H1 (cell line): ENCODE data around the gene UBXN1. TPM values are rescaled to one million over a fixed set of nuclear protein-coding genes. Genes with fewer than 3 reads are reported as not detected.

Experiments
- CTCF ChIA-PET: fragments of 300-600 bp; sonication (Branson Sonifier 250); formaldehyde crosslinking; loops from one replicate; lab custom pipeline; 2021; ENCODE audit not compliant: partially characterized antibody; lab: Charles Lee
- POLR2A ChIA-PET: fragments of 300-600 bp; sonication (Branson Sonifier 250); formaldehyde crosslinking; loops from one replicate; lab custom pipeline; 2021; ENCODE audit warnings: inconsistent platforms; ENCODE audit not compliant: partially characterized antibody; lab: Charles Lee
- DNase-seq, 2 experiments: peaks; one replicate each; pipeline versions ENCODE4 v3.0.0 to v3.0.0-alpha.2; 2010 to 2022; ENCODE audit warnings: low spot score in 2 of 2, low read depth in 1 of 2, mixed read lengths in 1 of 2
- FAIRE-seq: peaks from 2 replicates; lab custom pipeline; 2011; peaks lifted over from hg19 to GRCh38; lab: Jason Lieb, UNC
- H2AFZ ChIP-seq: 2 replicates; pipeline ENCODE4 v1.8.1; 2012; ENCODE audit warnings: low read length, inconsistent platforms
- H2AK5ac ChIP-seq: 2 replicates; pipeline ENCODE4 v1.6.1; 2013; ENCODE audit warnings: low read depth, low read length
- H2BK120ac ChIP-seq: replicated peaks from 2 replicates; pipeline ENCODE3; 2013; ENCODE audit warnings: low read depth, low read length, inconsistent platforms
- H2BK12ac ChIP-seq: 2 replicates; pipeline ENCODE4 v1.6.1; 2013; ENCODE audit warnings: low read depth, low read length
- H2BK15ac ChIP-seq: 2 replicates; pipeline ENCODE4 v1.6.1; 2013; ENCODE audit warnings: low read length
- H2BK20ac ChIP-seq: 2 replicates; pipeline ENCODE4 v1.6.1; 2013; ENCODE audit warnings: low read length
- H2BK5ac ChIP-seq: 2 replicates; pipeline ENCODE4 v1.6.1; 2013; ENCODE audit warnings: low read depth, low read length
- H3K14ac ChIP-seq: 2 replicates; pipeline ENCODE4 v1.6.1; 2013; ENCODE audit warnings: inconsistent platforms; ENCODE audit not compliant: insufficient read length
- H3K18ac ChIP-seq: 2 replicates; pipeline ENCODE4 v1.6.1; 2013; ENCODE audit warnings: low read length; ENCODE audit errors: extremely low read depth
- H3K23ac ChIP-seq: 2 replicates; pipeline ENCODE4 v1.6.1; 2013; ENCODE audit warnings: inconsistent platforms; ENCODE audit not compliant: insufficient read length
- H3K23me2 ChIP-seq: 2 replicates; pipeline ENCODE4 v1.6.1; 2013; ENCODE audit warnings: low read depth, low read length
- H3K27ac ChIP-seq: 2 replicates; pipeline ENCODE4 v1.6.1; 2011; ENCODE audit warnings: low read depth, low read length, inconsistent platforms
- H3K27me3 ChIP-seq, 4 experiments: replicated peaks in 1 of 4; 1 replicate in 1 of 4; 2 replicates in 3 of 4; pipeline versions ENCODE4 v1.6.1 to v1.8.1; 2011 to 2013; ENCODE audit warnings: low read length in 3 of 4, mild to moderate bottlenecking in 3 of 4, inconsistent platforms in 2 of 4, mixed read lengths in 2 of 4, moderate library complexity in 1 of 4; ENCODE audit not compliant: control insufficient read depth in 3 of 4, insufficient read depth in 3 of 4; ENCODE audit errors: extremely low read depth in 1 of 4
- H3K36me3 ChIP-seq, 4 experiments: 2 replicates each; pipeline versions ENCODE4 v1.6.1 to v1.8.1; 2011 to 2013; ENCODE audit warnings: mild to moderate bottlenecking in 4 of 4, low read length in 3 of 4, moderate library complexity in 2 of 4, control low read depth in 1 of 4, inconsistent platforms in 1 of 4; ENCODE audit not compliant: insufficient read depth in 4 of 4, control insufficient read depth in 2 of 4
- H3K4ac ChIP-seq: replicated peaks from 2 replicates; pipeline ENCODE3; 2013; ENCODE audit warnings: low read length, low read depth, mixed read lengths, inconsistent platforms; ENCODE audit not compliant: insufficient read length
- H3K4me1 ChIP-seq, 4 experiments: replicated peaks in 1 of 4; 1 replicate in 1 of 4; 2 replicates in 3 of 4; pipeline versions ENCODE4 v1.6.1 to v1.8.1; 2011 to 2013; ENCODE audit warnings: low read length in 3 of 4, inconsistent platforms in 2 of 4, mixed read lengths in 1 of 4; ENCODE audit not compliant: insufficient read depth in 4 of 4, control insufficient read depth in 3 of 4
- H3K4me2 ChIP-seq, 2 experiments: 2 replicates each; pipeline versions ENCODE4 v1.6.1 to v1.8.1; 2011 to 2013; ENCODE audit warnings: low read depth in 2 of 2, low read length in 2 of 2, control low read depth in 1 of 2, inconsistent platforms in 1 of 2, mild to moderate bottlenecking in 1 of 2; ENCODE audit not compliant: insufficient read depth in 1 of 2
- H3K4me3 ChIP-seq, 4 experiments: fragments of 200-600, 300-600 bp in 1 of 4; sonication (generic), shearing (Covaris generic), sonication (Bioruptor Twin) in 1 of 4; 2 replicates each; pipeline versions ENCODE4 v1.5.1 to v1.8.1; 2011 to 2016; ENCODE audit warnings: low read length in 4 of 4, low read depth in 3 of 4, control low read depth in 2 of 4, inconsistent platforms in 2 of 4, mild to moderate bottlenecking in 2 of 4, mixed read lengths in 1 of 4, moderate library complexity in 1 of 4; ENCODE audit not compliant: insufficient read depth in 2 of 4; ENCODE audit errors: extremely low read depth in 1 of 4
- H3K56ac ChIP-seq: replicated peaks from 2 replicates; pipeline ENCODE3; 2013; ENCODE audit warnings: low read depth, mild to moderate bottlenecking, mixed read lengths, low read length, inconsistent platforms; ENCODE audit not compliant: insufficient read length
- H3K79me1 ChIP-seq: 2 replicates; pipeline ENCODE4 v1.6.1; 2013; ENCODE audit warnings: low read depth, low read length, control low read depth
- H3K79me2 ChIP-seq, 2 experiments: 2 replicates each; pipeline versions ENCODE4 v1.6.1 to v1.8.1; 2012 to 2013; ENCODE audit warnings: low read length in 2 of 2, mild to moderate bottlenecking in 2 of 2, inconsistent platforms in 1 of 2; ENCODE audit not compliant: insufficient read depth in 2 of 2, control insufficient read depth in 1 of 2
- H3K9ac ChIP-seq, 4 experiments: replicated peaks in 1 of 4; 1 replicate in 1 of 4; 2 replicates in 3 of 4; pipeline versions ENCODE4 v1.6.1 to v1.8.1; 2011 to 2013; ENCODE audit warnings: low read depth in 3 of 4, low read length in 3 of 4, control low read depth in 2 of 4, mild to moderate bottlenecking in 2 of 4, moderate library complexity in 2 of 4, inconsistent platforms in 1 of 4; ENCODE audit errors: extremely low read depth in 1 of 4
- H3K9me3 ChIP-seq, 2 experiments: 2 replicates each; pipeline versions ENCODE4 v1.6.1 to v1.8.1; 2012 to 2013; ENCODE audit warnings: mild to moderate bottlenecking in 2 of 2, moderate library complexity in 2 of 2, control low read depth in 1 of 2, inconsistent platforms in 1 of 2, low read depth in 1 of 2, low read length in 1 of 2, mixed read lengths in 1 of 2; ENCODE audit not compliant: insufficient read depth in 2 of 2
- H4K20me1 ChIP-seq, 2 experiments: replicated peaks in 1 of 2; 2 replicates each; pipeline versions ENCODE3 to v1.8.1; 2011 to 2013; ENCODE audit warnings: inconsistent platforms in 2 of 2, low read length in 2 of 2, mild to moderate bottlenecking in 1 of 2; ENCODE audit not compliant: insufficient read depth in 2 of 2, control insufficient read depth in 1 of 2
- H4K5ac ChIP-seq: 2 replicates; pipeline ENCODE4 v1.6.1; 2013; ENCODE audit warnings: low read length, low read depth, mixed read lengths, inconsistent platforms; ENCODE audit not compliant: insufficient read length
- H4K8ac ChIP-seq: 2 replicates; pipeline ENCODE4 v1.8.0; 2013; ENCODE audit warnings: mild to moderate bottlenecking, moderate library complexity, low read length, inconsistent platforms; ENCODE audit not compliant: insufficient read depth; ENCODE audit errors: extremely low read depth
- H4K91ac ChIP-seq: replicated peaks from 2 replicates; pipeline ENCODE3; 2013; ENCODE audit warnings: low read length, mixed read lengths, inconsistent platforms; ENCODE audit not compliant: insufficient read length
- ASH2L ChIP-seq: fragments of 200-600, 300-600 bp; sonication (generic); IDR thresholded peaks from one replicate; pipeline ENCODE4 v1.7.1; 2017; ENCODE audit warnings: low read length
- BACH1 ChIP-seq: IDR thresholded peaks from 2 replicates; pipeline ENCODE4 v1.6.1; 2012; ENCODE audit warnings: low read length, improper control_type of control experiment
- CHD1 ChIP-seq: IDR thresholded peaks from 2 replicates; pipeline ENCODE4 v1.6.1; 2012; ENCODE audit warnings: low read depth, low read length, improper control_type of control experiment
- CHD2 ChIP-seq: IDR thresholded peaks from 2 replicates; pipeline ENCODE4 v1.6.1; 2012; ENCODE audit warnings: low read length, improper control_type of control experiment
- EGR1 ChIP-seq: IDR thresholded peaks from 2 replicates; pipeline ENCODE4 v1.6.1; 2011; ENCODE audit warnings: low read depth, low read length, borderline replicate concordance
- NANOG ChIP-seq: IDR thresholded peaks from 2 replicates; pipeline ENCODE4 v1.6.1; 2011; ENCODE audit warnings: low read length, low read depth, mild to moderate bottlenecking, inconsistent platforms; ENCODE audit not compliant: insufficient read depth, poor library complexity, severe bottlenecking
- RAD21 ChIP-seq, 2 experiments: IDR thresholded peaks in 1 of 2; conservative IDR thresholded peaks in 1 of 2; 2 replicates each; pipeline ENCODE4 v1.6.1; 2011; ENCODE audit warnings: low read depth in 2 of 2, low read length in 2 of 2, improper control_type of control experiment in 1 of 2, inconsistent platforms in 1 of 2, mild to moderate bottlenecking in 1 of 2, moderate library complexity in 1 of 2
- RFX5 ChIP-seq: IDR thresholded peaks from 2 replicates; pipeline ENCODE4 v1.6.1; 2011; ENCODE audit warnings: low read depth, low read length, improper control_type of control experiment, borderline replicate concordance
- SAP30 ChIP-seq: fragments of 300-600 bp; sonication (generic); IDR thresholded peaks from 2 replicates; pipeline ENCODE4 v1.7.1; 2012; ENCODE audit warnings: low read length, moderate library complexity, mild to moderate bottlenecking, inconsistent platforms; ENCODE audit not compliant: insufficient read depth, insufficient replicate concordance
- SP1 ChIP-seq: IDR thresholded peaks from 2 replicates; pipeline ENCODE4 v1.6.1; 2011; ENCODE audit warnings: low read depth, low read length
- TAF1 ChIP-seq: IDR thresholded peaks from 2 replicates; pipeline ENCODE4 v1.6.1; 2011; ENCODE audit warnings: mild to moderate bottlenecking, low read depth, low read length
- TBP ChIP-seq: IDR thresholded peaks from 2 replicates; pipeline ENCODE4 v1.6.1; 2011; ENCODE audit warnings: low read depth, low read length, improper control_type of control experiment
- ZNF274 ChIP-seq: IDR thresholded peaks from 2 replicates; pipeline ENCODE4 v1.7.0; 2012; ENCODE audit warnings: low read length, borderline replicate concordance; ENCODE audit errors: extremely low read depth
- WGBS, 2 experiments: shearing (Covaris generic) in 1 of 2; methylation state at CpG; one replicate each; pipeline versions ENCODE4 v1.1.6 to v1.1.7; 2013 to 2015; ENCODE audit warnings: low lambda C conversion rate in 2 of 2, mixed read lengths in 2 of 2, inconsistent platforms in 1 of 2, low coverage in 1 of 2, missing lambda C conversion rate in 1 of 2; ENCODE audit not compliant: insufficient replicate concordance in 2 of 2, insufficient coverage in 1 of 2, insufficient read length in 1 of 2; ENCODE audit errors: extremely low coverage in 1 of 2, missing lambda C conversion rate in 1 of 2; 5-methylcytosine and 5-hydroxymethylcytosine counted together
- polyA plus RNA-seq, 7 experiments: library from polyadenylated mRNA; depleted of rRNA in 3 of 7; stranded (reverse) in 5 of 7; unstranded in 2 of 7; fragments of >200 nt in 5 of 7; fragments of 200-250 nt in 2 of 7; gene quantifications; 1 replicate in 5 of 7; 2 replicates in 1 of 7; 4 replicates in 1 of 7; pipeline versions ENCODE4 v1.2.1 to v1.2.3, GENCODE V29; 2011 to 2013; ENCODE audit warnings: missing spikeins in 2 of 7, mixed read lengths in 2 of 7
- total RNA-seq: library from RNA; stranded (reverse); fragmentation: NEBNext Ultra II Directional; extraction: Animal tissue kit (Norgen Biotek cat#: 25700); gene quantifications from 2 replicates; pipeline ENCODE4 v1.2.1, GENCODE V29; 2021

UBXN1 gene
- total and polyA plus RNA-seq, 2 of the 8 experiments (the other 6 are each of a cell fraction or from before 2014, with no cell fraction given) = 78.6 to 114 TPM

- no peak for DNase-seq
- TF ChIP-seq SP1 (no peak), NANOG (no peak), EGR1 (no peak), RFX5 (no peak), ZNF274 (no peak), ASH2L (no peak), CHD2 (no peak), SAP30 (no peak), CHD1 (no peak), TBP (no peak), RAD21 (IDR thresholded peaks at IDR 0.05 in 1 of 2, conservative IDR thresholded peaks at IDR 0.05 in 1 of 2; ENCODE audit: low read depth in 2 of 2, low read length in 2 of 2) (peak; percentile 27 to 33; a peak in 2 of 4 replicates), BACH1 (no peak), TAF1 (no peak)
Measured at GRCh38 chr11:62680825-62681240, 2.0 kb upstream of the UBXN1 start.

More at GRCh38 chr11:62680825-62681240, 2.0 kb upstream of the UBXN1 start:
- Histone ChIP-seq H2BK12ac (no peak overlapping the region), H2BK120ac (no peak overlapping the region), H3K27me3 (no peaks in the 10 kb centered on the region), H3K9ac (no peak overlapping the region), H3K4me2 (no peak overlapping the region), H3K4me3 (no peak overlapping the region), H3K36me3 (peaks cover 5 to 17% (median 7%) of the 10 kb centered on the region in 4 experiments; a peak in 5 of 8 replicates), H4K8ac (peak overlapping the region; percentile 76; the same call in 1 of the 2 replicates), H2BK20ac (no peak overlapping the region), H3K9me3 (no peaks in the 10 kb centered on the region), H3K79me2 (peaks cover 0 to 14% of the 10 kb centered on the region in 2 experiments; a peak in 2 of 4 replicates), H4K5ac (no peak overlapping the region), H4K20me1 (peaks cover 0 to 1% of the 10 kb centered on the region in 2 experiments), H3K27ac (no peak overlapping the region), H3K23me2 (peaks cover 3% of the 10 kb centered on the region; the same call in 1 of the 2 replicates), H3K23ac (no peak overlapping the region), H3K4ac (no peak overlapping the region), H3K14ac (no peak overlapping the region), H3K56ac (no peak overlapping the region), H2AK5ac (no peak overlapping the region), H3K18ac (no peak overlapping the region), H4K91ac (no peak overlapping the region), H3K79me1 (peaks cover 2% of the 10 kb centered on the region), H2AFZ (no peak overlapping the region), H2BK15ac (no peak overlapping the region), H3K4me1 (peaks cover 2 to 8% (median 4%) of the 10 kb centered on the region in 4 experiments; a peak in 4 of 7 replicates), H2BK5ac (no peak overlapping the region)
- ChIA-PET CTCF (interaction anchor here (0.6 to 8.2 kb wide), 18 partner anchors 9 to 1987 kb away, joined by 3 to 114 read pairs (median 5); partner anchors contain the start of genes BSCL2, C11orf98, GNG3 and LBHD1), POLR2A (interaction anchor here (0.6 to 61.4 kb wide), 13 partner anchors 11 to 200 kb away, joined by 3 to 2041 read pairs (median 5); partner anchors contain the start of genes BSCL2, C11orf98, CSKMT and EEF1G)
- 88% methylated on average over 4 of the region's 4 CpGs; no CpG with 5 or more reads in 1 of the 2 experiments for WGBS, 2 experiments
- FAIRE-seq = no peak
